Transverse colon (tissue), 4 donors: ENCODE measurements around the gene STK33. TPM values are rescaled to one million over a fixed set of nuclear protein-coding genes. Genes with fewer than 3 reads are reported as not detected.

Source experiments
- DNase-seq: peaks from one replicate; pipeline ENCODE4 v3.0.0-alpha.2; 2019
- H3K27ac ChIP-seq, 4 donors: fragments of 200-600 bp; sonication (generic); 2 replicates each; pipeline ENCODE4 v1.5.1; 2016 to 2018; ENCODE audit warnings: inconsistent platforms in 4 of 4
- H3K27me3 ChIP-seq: fragments of 200-600 bp; sonication (generic); 2 replicates; pipeline ENCODE4 v1.5.1; 2017; ENCODE audit warnings: inconsistent platforms
- H3K36me3 ChIP-seq, 4 donors: fragments of 200-600 bp; sonication (generic); 2 replicates each; pipeline ENCODE4 v1.5.1; 2017 to 2019; ENCODE audit warnings: inconsistent platforms in 4 of 4
- H3K4me1 ChIP-seq, 4 donors: fragments of 200-600 bp; sonication (generic); 2 replicates each; pipeline ENCODE4 v1.5.1; 2017 to 2020; ENCODE audit warnings: inconsistent platforms in 4 of 4
- H3K4me3 ChIP-seq, 4 donors: fragments of 200-600 bp; sonication (generic); 1 replicate in 1 of 4; 2 replicates in 3 of 4; pipeline versions ENCODE4 v1.5.1 to v1.6.1; 2017 to 2019; ENCODE audit warnings: inconsistent platforms in 4 of 4
- H3K9me3 ChIP-seq, 2 donors: fragments of 200-600 bp; sonication (generic); 2 replicates each; pipeline ENCODE4 v1.5.1; 2017 to 2019; ENCODE audit warnings: inconsistent platforms in 2 of 2
- CTCF ChIP-seq, 5 experiments: fragments of 200-600 bp in 3 of 5; fragments of 450-650 bp in 2 of 5; sonication (generic) in 3 of 5; IDR thresholded peaks; 1 replicate in 2 of 5; 2 replicates in 3 of 5; pipeline ENCODE4 v1.5.1; 2016 to 2017; ENCODE audit warnings: antibody characterized with exemption in 5 of 5, inconsistent platforms in 3 of 5, mild to moderate bottlenecking in 2 of 5, moderate library complexity in 1 of 5
- EP300 ChIP-seq: sonication (generic); formaldehyde crosslinking; IDR thresholded peaks from one replicate; pipeline ENCODE4 v1.6.1; 2017; ENCODE audit warnings: antibody characterized with exemption, low read depth
- POLR2A ChIP-seq: fragments of 450-650 bp; IDR thresholded peaks from one replicate; pipeline ENCODE4 v1.6.1; 2016; ENCODE audit warnings: antibody characterized with exemption, mild to moderate bottlenecking, moderate library complexity
- POLR2AphosphoS5 ChIP-seq, 3 donors: sonication (generic); formaldehyde crosslinking; IDR thresholded peaks; one replicate each; pipeline ENCODE4 v1.6.1; 2016; ENCODE audit warnings: antibody characterized with exemption in 3 of 3
- WGBS, 2 donors: methylation state at CpG; one replicate each; pipeline ENCODE4 v1.1.5; 2018; ENCODE audit warnings: low coverage in 1 of 2; 5-methylcytosine and 5-hydroxymethylcytosine counted together
- in situ Hi-C, 4 donors: fragments of 200-750 bp; cut with MboI; loops; one replicate each; pipeline versions ENCODE4 v1.15.0 to v1.15.1; 2017; ENCODE audit warnings: low sequenced_read_pairs in 3 of 4, low pct_ligation_motif_present in 1 of 4, low pct_unique_long_range_greater_than_20kb in 1 of 4
- intact Hi-C: fragments of 100-400 bp; cut with DNase I; formaldehyde crosslinking; loops from one replicate; pipeline ENCODE4 v1.15.1; 2023; ENCODE audit warnings: low total_unique reads
- total RNA-seq, 4 donors: library from RNA; depleted of rRNA; stranded (reverse); fragments of >200 nt; gene quantifications; one replicate each; pipeline ENCODE4 v1.1.0, GENCODE V29; 2016

The STK33 gene
- total RNA-seq, 4 donors from 2014 or later: 2.0 to 14.2 (median 3.8) TPM

GRCh38 chr11:8355416-8355742, 238.6 kb downstream of the STK33 start:
- Histone ChIP-seq H3K27me3 (no peaks in the 10 kb centered on the region), H3K27ac (no peak overlapping the region), H3K4me3 (no peak overlapping the region), H3K9me3 (no peaks in the 10 kb centered on the region), H3K36me3 (no peaks in the 10 kb centered on the region), H3K4me1 (peaks cover 0 to 8% (median 5%) of the 10 kb centered on the region in 4 donors)
- intact Hi-C loops (no loop called here), in situ Hi-C loops (loop anchor here in 1 of 4 donors (25.0 kb wide), 1 partner anchor 207 kb away; no protein-coding TSS in a partner anchor)
- no peak for DNase-seq
- WGBS, 2 donors: 84% methylated on average over 5 of the region's 5 CpGs; no CpG with 5 or more reads in 1 of the 2 donors
- TF ChIP-seq EP300: no peak
- no peak for TF ChIP-seq POLR2AphosphoS5 (IDR thresholded peaks at IDR 0.05)
- TF ChIP-seq CTCF (IDR thresholded peaks at IDR 0.05): no peak
- TF ChIP-seq POLR2A: no peak

GRCh38 chr11:8354622-8355415, 239.2 kb downstream of the STK33 start:
- no peak for DNase-seq
- Histone ChIP-seq H3K27ac (peak overlapping the region in 1 of 4 donors; percentile 6), H3K27me3 (no peaks in the 10 kb centered on the region), H3K36me3 (no peaks in the 10 kb centered on the region), H3K4me3 (no peak overlapping the region), H3K4me1 (peaks cover 0 to 8% (median 5%) of the 10 kb centered on the region in 4 donors), H3K9me3 (no peaks in the 10 kb centered on the region)
- 19% methylated on average over 16 of the region's 16 CpGs; no CpG with 5 or more reads in 1 of the 2 donors for WGBS, 2 donors
- intact Hi-C loops (no loop called here), in situ Hi-C loops (loop anchor here in 1 of 4 donors (25.0 kb wide), 1 partner anchor 207 kb away; no protein-coding TSS in a partner anchor)
- no peak for TF ChIP-seq POLR2A
- TF ChIP-seq POLR2AphosphoS5 (IDR thresholded peaks at IDR 0.05): no peak
- TF ChIP-seq CTCF (IDR thresholded peaks at IDR 0.05): no peak
- TF ChIP-seq EP300: no peak

GRCh38 chr11:8352876-8353505, 241.0 kb downstream of the STK33 start:
- 70 to 76% methylated on average over 3 to 13 of the region's 13 CpGs for WGBS, 2 donors
- H3K4me1 ChIP-seq: peaks cover 0 to 8% (median 5%) of the 10 kb centered on the region in 4 donors
- no peak for DNase-seq
- H3K4me3 ChIP-seq: no peak overlapping the region
- in situ Hi-C loops: loop anchor here in 1 of 4 donors (25.0 kb wide), 1 partner anchor 209 kb away; no protein-coding TSS in a partner anchor
- TF ChIP-seq CTCF (IDR thresholded peaks at IDR 0.05): no peak
- TF ChIP-seq POLR2A: no peak
- no peak for TF ChIP-seq POLR2AphosphoS5 (IDR thresholded peaks at IDR 0.05)
- no peak for TF ChIP-seq EP300
- no peaks in the 10 kb centered on the region for H3K9me3 ChIP-seq
- no peak overlapping the region for H3K27ac ChIP-seq
- H3K36me3 ChIP-seq: no peaks in the 10 kb centered on the region
- no peaks in the 10 kb centered on the region for H3K27me3 ChIP-seq
- intact Hi-C loops: no loop called here

- H3K27ac ChIP-seq: no peak overlapping the region
- H3K9me3 ChIP-seq: no peaks in the 10 kb centered on the region
- no peaks in the 10 kb centered on the region for H3K36me3 ChIP-seq
- 81 to 83% methylated on average over 1 to 4 of the region's 4 CpGs for WGBS, 2 donors
- TF ChIP-seq CTCF (IDR thresholded peaks at IDR 0.05) (no peak), EP300 (no peak), POLR2AphosphoS5 (IDR thresholded peaks at IDR 0.05) (no peak), POLR2A (no peak)
- no peak overlapping the region for H3K4me3 ChIP-seq
- in situ Hi-C loops: loop anchor here in 1 of 4 donors (25.0 kb wide), 1 partner anchor 210 kb away; no protein-coding TSS in a partner anchor
- intact Hi-C loops: no loop called here
- no peak for DNase-seq
- H3K27me3 ChIP-seq: no peaks in the 10 kb centered on the region
- peaks cover 0 to 8% (median 5%) of the 10 kb centered on the region in 4 donors for H3K4me1 ChIP-seq
These were observed 241.7 kb downstream of the STK33 start for GRCh38 chr11:8352103-8352875.
